ENCODE results near the gene MRPL51.

GRCh38 chr12:6463216-6463615 lies 29.8 kb downstream of the MRPL51 start:
- no peak for TF ChIP-seq EZH2 (IDR thresholded peaks at IDR 0.05; ENCODE audit: insufficient read depth, poor library complexity, severe bottlenecking)
- TF ChIP-seq EZH2phosphoT487 (IDR thresholded peaks at IDR 0.05; ENCODE audit: insufficient read depth, low read depth): no peak
